HG03342 (cell line): ENCODE measurements around the gene XPR1.

Experiments used
- ATAC-seq: cut with Tn5 transposase; IDR thresholded peaks from one replicate; pipeline ENCODE4 v1.9.1; 2021; ENCODE audit warnings: mild to moderate bottlenecking, moderate library complexity; ENCODE audit not compliant: unreplicated experiment

XPR1 gene

GRCh38 chr1:180881806-180882509 lies 250.1 kb downstream of the XPR1 start:
- peak; percentile 56 for ATAC-seq

GRCh38 chr1:180884588-180885300 lies 252.9 kb downstream of the XPR1 start:
- no peak for ATAC-seq

GRCh38 chr1:180886338-180886737 lies 254.5 kb downstream of the XPR1 start:
- ATAC-seq, result no peak

GRCh38 chr1:180887841-180888240 lies 256.0 kb downstream of the XPR1 start:
- no peak for ATAC-seq

- ATAC-seq, result no peak
These were observed 257.0 kb downstream of the XPR1 start for GRCh38 chr1:180888870-180889269.

GRCh38 chr1:180889325-180889724 lies 257.5 kb downstream of the XPR1 start:
- ATAC-seq, result no peak

DNA sequence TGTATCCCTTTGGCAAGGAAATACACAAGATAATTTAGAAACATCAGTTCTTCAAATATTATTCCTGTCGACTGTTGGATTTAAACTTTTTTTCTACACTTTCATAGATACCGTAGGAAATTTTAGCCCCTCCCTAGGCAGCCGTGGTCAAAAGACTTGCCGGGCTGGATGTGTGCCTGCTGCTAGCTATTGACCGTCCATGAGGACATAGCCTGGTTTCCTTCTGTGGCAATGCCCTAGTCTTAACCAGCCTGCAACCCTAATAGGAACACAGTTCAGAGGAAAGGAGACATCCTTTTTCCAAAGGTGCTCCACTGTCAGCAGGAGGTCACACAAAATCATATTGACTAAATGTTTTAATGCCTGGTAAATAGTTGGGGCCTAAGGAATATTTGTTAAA lies 260.4 kb downstream of the XPR1 start:
- ATAC-seq, result no peak

DNA sequence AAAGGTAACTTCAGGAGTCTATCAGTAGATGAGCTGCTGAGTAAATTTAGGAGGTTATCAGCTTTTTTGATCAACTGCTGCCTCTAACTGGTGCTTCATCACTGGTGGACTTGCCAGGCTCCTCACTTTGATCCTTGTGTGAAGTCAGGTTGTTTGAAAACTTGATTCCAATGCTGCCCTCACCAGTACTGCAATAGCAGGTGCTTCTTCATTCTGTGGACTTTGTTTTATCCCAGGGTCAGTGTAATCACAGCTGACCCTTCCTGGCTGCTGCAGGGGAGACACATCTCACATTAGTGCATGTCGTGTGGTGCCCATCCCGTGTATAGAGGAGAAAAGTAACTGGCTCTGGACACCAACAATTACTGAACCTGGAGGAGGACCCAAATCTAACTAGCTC lies 260.9 kb downstream of the XPR1 start:
- ATAC-seq, result no peak

GRCh38 chr1:180893614-180894013 lies 261.8 kb downstream of the XPR1 start:
- ATAC-seq, result no peak

- ATAC-seq, result no peak
These were observed 264.3 kb downstream of the XPR1 start for GRCh38 chr1:180896161-180896560.

GRCh38 chr1:180898441-180899219 lies 266.8 kb downstream of the XPR1 start:
- no peak for ATAC-seq

GRCh38 chr1:180899262-180899661 lies 267.4 kb downstream of the XPR1 start:
- no peak for ATAC-seq

DNA sequence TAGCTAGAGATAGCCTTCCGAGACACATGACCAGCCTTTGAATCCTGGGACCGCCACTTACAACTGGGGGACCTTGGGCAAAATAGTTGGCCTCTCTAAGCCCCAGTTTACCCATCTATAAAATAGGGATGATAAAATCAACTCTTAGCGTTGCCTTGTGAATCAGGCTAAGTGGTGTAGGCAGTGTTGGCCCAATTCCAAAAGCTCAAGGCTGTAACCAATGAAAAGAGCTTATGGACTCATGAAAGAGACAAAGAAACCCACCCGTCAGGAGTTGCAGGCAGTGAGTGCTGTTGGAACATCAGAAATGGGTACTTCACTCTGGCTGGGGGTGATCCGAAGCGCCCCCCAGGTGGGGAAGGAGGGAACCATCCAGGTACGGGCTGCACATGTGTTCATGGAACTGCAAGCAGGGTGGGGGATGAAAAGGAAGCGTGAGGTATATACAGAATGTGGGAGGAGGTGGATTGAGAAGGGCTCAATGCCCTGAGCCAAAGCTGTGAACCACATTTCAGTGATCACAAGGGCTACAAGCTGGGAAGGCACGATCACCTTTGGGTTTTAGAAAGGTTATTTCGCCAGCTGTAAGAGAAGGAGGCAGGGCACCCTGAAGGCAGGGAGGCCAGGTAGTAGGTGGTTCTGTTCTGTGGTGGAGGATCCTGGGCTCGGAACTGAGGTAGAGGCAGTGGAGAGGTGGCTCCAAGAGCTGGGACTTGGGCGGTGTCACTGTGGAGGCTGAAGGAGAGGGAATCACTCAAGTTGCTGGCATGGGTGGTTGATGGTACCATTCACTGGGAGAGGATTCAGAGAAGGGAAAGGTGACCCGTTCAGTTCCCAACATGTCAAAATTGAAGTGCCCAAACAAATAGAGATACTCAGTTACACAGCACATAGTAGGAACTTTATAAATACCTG lies 269.5 kb downstream of the XPR1 start:
- ATAC-seq, result no peak

DNA sequence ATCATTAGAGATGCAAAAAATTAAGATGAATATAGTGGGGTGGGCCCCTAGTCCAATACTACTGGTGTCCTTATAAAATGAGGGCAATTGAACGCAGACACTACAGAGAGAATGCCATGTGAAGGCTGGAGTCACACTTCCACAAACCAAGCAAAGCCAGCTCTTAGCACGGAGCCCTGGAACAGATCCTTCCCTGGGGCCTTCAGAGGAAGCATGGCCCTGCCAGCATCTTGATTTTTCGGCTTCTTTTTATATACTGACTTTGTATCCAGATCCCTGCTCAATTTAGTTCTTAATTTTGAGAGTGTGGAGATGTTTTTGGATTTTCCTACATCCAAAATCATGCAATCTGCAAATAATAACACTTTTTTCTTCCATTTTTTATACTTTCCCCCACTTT lies 270.7 kb downstream of the XPR1 start:
- ATAC-seq, result no peak

DNA sequence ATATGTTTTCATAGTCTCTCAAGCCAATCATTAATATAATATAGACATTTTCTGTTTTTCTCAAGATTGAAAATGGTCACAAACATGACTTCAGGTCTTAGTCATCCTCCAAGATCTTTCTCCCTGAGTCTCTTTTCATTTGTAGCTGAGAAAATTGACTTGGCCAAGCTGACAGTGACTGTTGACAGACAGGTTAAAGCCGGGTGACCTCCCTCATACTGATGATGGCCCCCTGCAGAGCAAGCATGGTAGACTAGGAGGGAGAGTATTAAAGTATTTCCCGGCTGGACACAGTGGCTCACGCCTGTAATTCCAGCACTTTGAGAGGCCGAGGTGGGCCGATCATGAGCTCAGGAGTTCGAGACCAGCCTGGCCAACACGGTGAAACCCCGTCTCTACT lies 274.1 kb downstream of the XPR1 start:
- no peak for ATAC-seq

DNA sequence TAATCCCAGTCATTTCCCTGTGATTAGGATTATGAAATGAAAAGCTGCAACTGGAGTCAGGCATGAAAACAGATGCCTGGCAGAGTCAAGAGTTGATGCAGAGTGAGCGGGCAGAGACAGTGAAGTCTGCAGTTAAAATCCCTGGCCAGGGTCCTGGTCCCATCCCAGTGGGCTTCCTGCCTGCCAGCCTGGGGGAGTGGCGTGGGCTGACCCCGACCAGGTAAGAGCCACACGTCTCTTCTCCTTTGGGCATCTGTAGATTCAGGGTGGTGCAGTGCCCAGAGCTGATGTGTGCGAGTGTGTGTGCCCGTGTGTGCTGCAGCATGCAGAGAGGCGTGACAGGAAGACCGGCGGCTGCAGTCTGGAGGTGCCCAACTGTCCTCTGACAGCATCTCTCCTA lies 274.7 kb downstream of the XPR1 start:
- no peak for ATAC-seq

DNA sequence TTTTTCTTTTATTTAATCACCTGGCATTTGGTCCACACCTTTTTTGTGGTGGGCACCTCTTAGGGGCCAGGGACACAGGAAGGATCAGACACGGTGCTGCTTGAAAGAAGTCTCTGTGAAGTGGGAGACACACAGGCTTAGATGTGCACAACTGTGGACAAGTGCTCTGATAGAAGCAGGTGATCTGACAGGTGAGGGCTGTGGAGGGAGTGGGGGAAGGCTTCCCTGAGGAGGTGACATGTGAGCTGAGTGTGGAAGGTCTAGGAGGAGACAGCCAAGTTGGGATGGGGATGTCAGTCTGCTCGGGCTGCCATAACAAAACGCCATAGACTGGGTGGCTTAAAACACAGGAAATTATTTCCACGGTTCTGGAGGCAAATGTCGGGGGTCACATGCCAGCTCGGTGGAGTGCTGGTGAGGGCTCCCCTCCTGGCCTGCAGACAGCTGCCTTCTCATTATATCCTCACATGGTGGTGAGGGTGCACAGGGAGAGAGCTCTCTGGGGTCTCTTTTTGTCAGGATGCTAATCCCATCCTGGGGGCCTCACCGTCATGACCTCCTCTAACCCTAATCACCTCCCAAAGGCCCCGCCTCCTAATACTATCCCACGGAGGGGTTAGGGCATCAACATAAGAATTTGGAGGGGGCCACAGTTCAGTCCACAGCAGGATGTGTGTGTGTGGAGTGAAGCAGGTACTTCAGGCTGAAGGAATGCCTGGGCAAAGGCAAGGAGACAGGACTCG lies 275.7 kb downstream of the XPR1 start:
- ATAC-seq, result no peak

DNA sequence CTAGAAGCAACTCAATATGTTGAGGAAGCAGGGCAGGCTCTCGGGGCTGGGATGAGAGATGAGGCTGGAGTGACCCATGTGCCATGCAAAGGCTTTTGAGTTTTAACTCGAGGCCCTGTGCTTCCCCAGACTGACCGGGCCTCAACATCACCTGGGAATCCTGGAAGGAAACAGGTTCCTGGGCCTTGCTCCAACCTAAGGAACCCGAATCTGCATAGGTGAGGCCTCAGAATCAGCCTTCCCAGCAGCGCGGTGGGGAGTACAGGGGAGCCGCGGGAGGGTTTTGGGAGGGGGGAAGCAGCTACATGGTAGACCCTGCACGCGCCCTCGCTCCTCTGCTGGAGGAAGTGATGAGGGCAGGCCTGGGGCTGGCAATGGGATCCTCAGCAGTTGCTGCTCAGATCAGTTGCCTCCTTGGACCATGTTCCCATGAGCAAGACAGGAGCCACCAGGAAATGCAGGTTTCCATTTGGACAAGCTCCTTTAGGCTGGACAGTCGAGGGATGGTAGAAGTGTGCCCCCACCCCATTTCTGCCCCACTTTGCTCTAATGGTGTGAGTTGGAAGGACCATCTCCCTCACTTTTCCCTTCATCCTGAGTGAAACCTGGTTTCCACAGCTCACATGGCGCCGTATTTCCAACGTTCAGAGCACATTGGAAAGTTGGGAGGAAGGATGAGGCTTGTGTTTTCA lies 276.4 kb downstream of the XPR1 start:
- no peak for ATAC-seq

DNA sequence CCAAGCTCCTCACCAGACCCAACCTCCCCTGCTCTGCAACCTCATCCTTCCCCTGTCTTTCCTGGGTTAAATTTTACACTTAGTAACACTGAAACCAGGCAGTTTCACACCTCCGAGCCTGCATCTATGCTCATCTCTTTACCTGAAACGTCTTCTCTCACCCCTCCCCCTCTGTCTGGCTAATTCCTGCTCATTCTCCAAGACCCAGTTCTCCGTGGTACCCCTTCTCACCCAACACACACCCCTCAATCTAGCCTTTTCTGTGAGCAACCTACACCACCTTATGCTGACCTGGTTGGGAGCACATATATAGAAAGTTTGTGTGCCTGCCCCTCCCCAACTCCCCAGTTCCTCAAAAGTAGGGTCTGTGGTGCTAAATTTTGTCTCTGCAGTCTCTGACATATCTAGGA lies 277.2 kb downstream of the XPR1 start:
- peak; percentile 35 for ATAC-seq
